Panc1 (cell line): ENCODE results near the gene NOXA1.

Source experiments
- POLR2AphosphoS5 ChIP-seq: IDR thresholded peaks from 2 replicates; pipeline ENCODE4 v1.6.1; 2012; ENCODE audit warnings: mild to moderate bottlenecking, low read depth, low read length, moderate library complexity
- REST ChIP-seq, 2 experiments: IDR thresholded peaks; 2 replicates each; pipeline ENCODE4 v1.6.1; 2011 to 2012; ENCODE audit warnings: low read depth in 2 of 2, control low read depth in 1 of 2, low read length in 1 of 2, mild to moderate bottlenecking in 1 of 2, moderate library complexity in 1 of 2; ENCODE audit not compliant: insufficient read depth in 1 of 2
- SIN3A ChIP-seq: IDR thresholded peaks from 2 replicates; pipeline ENCODE4 v1.6.1; 2012; ENCODE audit warnings: low read depth, mild to moderate bottlenecking, low read length, moderate library complexity, borderline replicate concordance; ENCODE audit not compliant: insufficient read depth
- TCF7L2 ChIP-seq: IDR thresholded peaks from 2 replicates; pipeline ENCODE4 v1.6.1; 2011; ENCODE audit warnings: mild to moderate bottlenecking, low read depth, low read length, inconsistent platforms
- TF ChIP-seq, protein P1 (sequence below): fragments of 450-650 bp; IDR thresholded peaks from 2 replicates; pipeline ENCODE4 v1.5.1; 2017; ENCODE audit warnings: mild to moderate bottlenecking

- TF ChIP-seq, protein P1, sequence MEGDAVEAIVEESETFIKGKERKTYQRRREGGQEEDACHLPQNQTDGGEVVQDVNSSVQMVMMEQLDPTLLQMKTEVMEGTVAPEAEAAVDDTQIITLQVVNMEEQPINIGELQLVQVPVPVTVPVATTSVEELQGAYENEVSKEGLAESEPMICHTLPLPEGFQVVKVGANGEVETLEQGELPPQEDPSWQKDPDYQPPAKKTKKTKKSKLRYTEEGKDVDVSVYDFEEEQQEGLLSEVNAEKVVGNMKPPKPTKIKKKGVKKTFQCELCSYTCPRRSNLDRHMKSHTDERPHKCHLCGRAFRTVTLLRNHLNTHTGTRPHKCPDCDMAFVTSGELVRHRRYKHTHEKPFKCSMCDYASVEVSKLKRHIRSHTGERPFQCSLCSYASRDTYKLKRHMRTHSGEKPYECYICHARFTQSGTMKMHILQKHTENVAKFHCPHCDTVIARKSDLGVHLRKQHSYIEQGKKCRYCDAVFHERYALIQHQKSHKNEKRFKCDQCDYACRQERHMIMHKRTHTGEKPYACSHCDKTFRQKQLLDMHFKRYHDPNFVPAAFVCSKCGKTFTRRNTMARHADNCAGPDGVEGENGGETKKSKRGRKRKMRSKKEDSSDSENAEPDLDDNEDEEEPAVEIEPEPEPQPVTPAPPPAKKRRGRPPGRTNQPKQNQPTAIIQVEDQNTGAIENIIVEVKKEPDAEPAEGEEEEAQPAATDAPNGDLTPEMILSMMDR, result no peak
- TF ChIP-seq REST (IDR thresholded peaks at IDR 0.05; ENCODE audit: insufficient read depth in 1 of 2, low read depth in 2 of 2, low read length in 1 of 2) (no peak), POLR2AphosphoS5 (no peak), TCF7L2 (no peak), SIN3A (no peak)
Measured at GRCh38 chr9:137459601-137460362, 36.6 kb downstream of the NOXA1 start.
